Keratinocyte (primary cell): Measurements from ENCODE around the gene HCN4.
A peak's percentile ranks its signal among the peaks of the same experiment; 100 is the strongest.

Experiments
- EZH2 ChIP-seq: IDR thresholded peaks from one replicate; pipeline ENCODE4 v1.6.1; 2012; ENCODE audit warnings: inconsistent platforms, mild to moderate bottlenecking, low read length, moderate library complexity
- TF ChIP-seq, protein P1 (sequence below), 3 experiments: IDR thresholded peaks in 1 of 3; conservative IDR thresholded peaks in 1 of 3; optimal IDR thresholded peaks in 1 of 3; 2 replicates in 2 of 3; 3 replicates in 1 of 3; pipeline versions ENCODE3 to v1.5.1; 2011; ENCODE audit warnings: low read length in 3 of 3, mild to moderate bottlenecking in 3 of 3, moderate library complexity in 2 of 3, control low read depth in 1 of 3, inconsistent platforms in 1 of 3; ENCODE audit not compliant: insufficient read depth in 2 of 3; ENCODE audit errors: extremely low read depth in 1 of 3

DNA sequence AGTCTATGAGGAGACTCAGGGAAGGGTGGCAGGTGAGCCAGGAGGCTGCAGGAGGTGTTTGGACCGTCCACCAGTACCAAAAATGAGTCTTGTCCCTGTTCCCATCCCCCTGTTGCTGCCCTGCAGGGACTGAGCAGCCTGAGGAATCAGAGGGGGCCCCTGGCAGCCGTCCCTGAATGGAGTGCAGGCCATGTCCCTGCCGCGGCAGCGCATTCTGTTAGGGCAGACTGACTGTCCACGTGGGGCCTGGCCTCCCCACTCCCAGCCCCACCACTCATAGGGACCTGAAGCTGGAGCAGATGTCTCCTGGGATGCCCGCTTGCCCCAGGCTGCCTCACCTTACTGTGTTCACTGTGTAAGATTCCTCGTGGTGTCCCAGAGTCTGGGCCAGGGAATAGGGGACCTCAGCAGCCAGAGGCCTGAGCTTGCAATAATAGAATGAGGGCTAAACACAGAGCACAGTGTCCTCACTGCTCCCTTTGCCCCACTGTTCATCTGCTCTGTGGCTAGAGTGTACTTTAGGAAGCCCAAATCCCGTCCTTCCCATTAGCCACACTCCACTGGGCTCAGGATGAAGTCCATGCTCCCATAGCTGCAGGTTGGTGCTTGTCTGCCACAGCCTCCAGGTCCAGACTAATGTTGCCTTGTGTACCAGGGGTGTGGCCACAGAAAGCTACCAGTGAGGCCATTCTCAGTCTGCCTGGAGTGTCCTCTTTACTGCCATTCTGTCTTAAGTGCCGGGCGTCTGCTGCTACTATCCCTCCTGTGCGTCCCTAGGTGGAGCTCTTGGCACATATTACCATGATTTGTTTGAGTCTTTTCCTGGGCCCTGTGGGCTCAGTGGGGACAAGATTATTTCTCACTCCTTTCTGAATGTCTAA lies 63.2 kb downstream of the HCN4 start:
- TF ChIP-seq, protein P1, sequence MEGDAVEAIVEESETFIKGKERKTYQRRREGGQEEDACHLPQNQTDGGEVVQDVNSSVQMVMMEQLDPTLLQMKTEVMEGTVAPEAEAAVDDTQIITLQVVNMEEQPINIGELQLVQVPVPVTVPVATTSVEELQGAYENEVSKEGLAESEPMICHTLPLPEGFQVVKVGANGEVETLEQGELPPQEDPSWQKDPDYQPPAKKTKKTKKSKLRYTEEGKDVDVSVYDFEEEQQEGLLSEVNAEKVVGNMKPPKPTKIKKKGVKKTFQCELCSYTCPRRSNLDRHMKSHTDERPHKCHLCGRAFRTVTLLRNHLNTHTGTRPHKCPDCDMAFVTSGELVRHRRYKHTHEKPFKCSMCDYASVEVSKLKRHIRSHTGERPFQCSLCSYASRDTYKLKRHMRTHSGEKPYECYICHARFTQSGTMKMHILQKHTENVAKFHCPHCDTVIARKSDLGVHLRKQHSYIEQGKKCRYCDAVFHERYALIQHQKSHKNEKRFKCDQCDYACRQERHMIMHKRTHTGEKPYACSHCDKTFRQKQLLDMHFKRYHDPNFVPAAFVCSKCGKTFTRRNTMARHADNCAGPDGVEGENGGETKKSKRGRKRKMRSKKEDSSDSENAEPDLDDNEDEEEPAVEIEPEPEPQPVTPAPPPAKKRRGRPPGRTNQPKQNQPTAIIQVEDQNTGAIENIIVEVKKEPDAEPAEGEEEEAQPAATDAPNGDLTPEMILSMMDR (optimal IDR thresholded peaks at IDR 0.05 in 1 of 3, IDR thresholded peaks at IDR 0.05 in 1 of 3, conservative IDR thresholded peaks at IDR 0.05 in 1 of 3; ENCODE audit: extremely low read depth in 1 of 3, insufficient read depth in 2 of 3, low read length in 3 of 3) = peak; percentile 58 to 87 (median 80)
- no peak for TF ChIP-seq EZH2
